Measurements from ENCODE around the gene DLGAP5.

Gene DLGAP5

GRCh38 chr14:55201219-55202101 is 10.1 kb upstream of the DLGAP5 start:
- no peak overlapping the region for H3K4me3 ChIP-seq (ENCODE audit: low read depth, low read length)
- DNase-seq (ENCODE audit: low read depth): no peak
- TF ChIP-seq, protein P1, sequence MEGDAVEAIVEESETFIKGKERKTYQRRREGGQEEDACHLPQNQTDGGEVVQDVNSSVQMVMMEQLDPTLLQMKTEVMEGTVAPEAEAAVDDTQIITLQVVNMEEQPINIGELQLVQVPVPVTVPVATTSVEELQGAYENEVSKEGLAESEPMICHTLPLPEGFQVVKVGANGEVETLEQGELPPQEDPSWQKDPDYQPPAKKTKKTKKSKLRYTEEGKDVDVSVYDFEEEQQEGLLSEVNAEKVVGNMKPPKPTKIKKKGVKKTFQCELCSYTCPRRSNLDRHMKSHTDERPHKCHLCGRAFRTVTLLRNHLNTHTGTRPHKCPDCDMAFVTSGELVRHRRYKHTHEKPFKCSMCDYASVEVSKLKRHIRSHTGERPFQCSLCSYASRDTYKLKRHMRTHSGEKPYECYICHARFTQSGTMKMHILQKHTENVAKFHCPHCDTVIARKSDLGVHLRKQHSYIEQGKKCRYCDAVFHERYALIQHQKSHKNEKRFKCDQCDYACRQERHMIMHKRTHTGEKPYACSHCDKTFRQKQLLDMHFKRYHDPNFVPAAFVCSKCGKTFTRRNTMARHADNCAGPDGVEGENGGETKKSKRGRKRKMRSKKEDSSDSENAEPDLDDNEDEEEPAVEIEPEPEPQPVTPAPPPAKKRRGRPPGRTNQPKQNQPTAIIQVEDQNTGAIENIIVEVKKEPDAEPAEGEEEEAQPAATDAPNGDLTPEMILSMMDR (IDR thresholded peaks at IDR 0.05; ENCODE audit: control insufficient read depth, extremely low read depth, insufficient read depth): no peak

GRCh38 chr14:55200651-55201050 is 9.3 kb upstream of the DLGAP5 start:
- DNase-seq (ENCODE audit: low read depth): no peak
- no peak overlapping the region for H3K4me3 ChIP-seq (ENCODE audit: low read depth, low read length)
- TF ChIP-seq, protein P1 (IDR thresholded peaks at IDR 0.05; ENCODE audit: control insufficient read depth, extremely low read depth, insufficient read depth): no peak

DNA sequence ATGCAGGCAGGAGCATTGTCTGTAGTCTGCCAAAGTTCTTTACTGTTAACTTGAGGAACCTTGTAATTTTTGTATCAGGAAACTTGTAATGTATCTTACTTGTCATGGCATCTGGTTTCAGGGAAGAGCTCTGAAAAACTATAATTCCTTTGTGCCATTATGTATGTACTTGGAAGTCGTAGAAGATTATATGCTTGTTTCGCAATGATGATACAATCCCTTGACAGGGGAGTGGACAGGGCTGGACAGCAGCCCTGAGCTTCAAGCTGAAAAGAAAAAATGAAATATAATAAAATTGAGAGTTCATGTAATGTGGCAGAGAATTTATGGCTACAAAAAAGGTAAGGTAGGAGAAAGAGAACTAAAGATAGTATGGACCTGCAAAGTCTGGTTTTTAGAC is 7.4 kb upstream of the DLGAP5 start:
- TF ChIP-seq, protein P1 (IDR thresholded peaks at IDR 0.05; ENCODE audit: control insufficient read depth, extremely low read depth, insufficient read depth): no peak
- DNase-seq (ENCODE audit: low read depth): no peak
- H3K4me3 ChIP-seq (ENCODE audit: low read depth, low read length): no peak overlapping the region

DNA sequence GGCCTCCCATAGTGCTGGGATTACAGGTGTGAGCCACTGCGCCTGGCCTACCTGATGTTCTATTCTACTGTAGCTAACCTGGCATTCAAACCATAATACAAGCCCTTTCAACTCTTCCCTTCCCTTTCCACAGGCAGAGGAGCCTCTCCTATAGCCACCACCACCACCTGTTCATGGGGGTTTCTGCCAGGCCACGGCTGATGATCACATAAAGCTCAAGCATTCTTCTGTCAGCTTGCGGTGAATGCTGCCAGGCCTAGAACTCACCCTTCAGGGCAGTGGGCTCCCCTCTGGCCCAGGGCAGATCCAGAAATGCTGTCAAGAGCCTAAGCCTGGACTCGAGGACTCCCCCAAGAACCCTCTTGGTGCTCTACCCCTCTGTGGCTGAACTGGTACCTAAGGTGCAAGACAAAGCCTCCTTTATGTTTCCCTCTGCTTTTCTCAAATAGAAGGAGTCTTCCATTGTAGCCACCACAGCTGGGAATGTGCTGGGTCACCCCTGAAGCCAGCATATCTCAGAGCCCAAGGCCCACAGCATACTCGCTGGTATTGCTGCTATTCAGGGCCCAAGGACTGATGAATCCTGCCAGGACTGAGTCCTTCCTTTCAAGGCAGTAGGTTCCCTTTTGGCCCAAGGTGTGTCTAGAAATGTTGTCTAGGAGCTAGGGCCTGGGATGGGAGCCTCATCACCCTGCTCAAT is 3.4 kb upstream of the DLGAP5 start:
- no peak overlapping the region for H3K4me3 ChIP-seq (ENCODE audit: low read depth, low read length)
- DNase-seq (ENCODE audit: low read depth): no peak
- TF ChIP-seq, protein P1 (IDR thresholded peaks at IDR 0.05; ENCODE audit: control insufficient read depth, extremely low read depth, insufficient read depth): no peak

DNA sequence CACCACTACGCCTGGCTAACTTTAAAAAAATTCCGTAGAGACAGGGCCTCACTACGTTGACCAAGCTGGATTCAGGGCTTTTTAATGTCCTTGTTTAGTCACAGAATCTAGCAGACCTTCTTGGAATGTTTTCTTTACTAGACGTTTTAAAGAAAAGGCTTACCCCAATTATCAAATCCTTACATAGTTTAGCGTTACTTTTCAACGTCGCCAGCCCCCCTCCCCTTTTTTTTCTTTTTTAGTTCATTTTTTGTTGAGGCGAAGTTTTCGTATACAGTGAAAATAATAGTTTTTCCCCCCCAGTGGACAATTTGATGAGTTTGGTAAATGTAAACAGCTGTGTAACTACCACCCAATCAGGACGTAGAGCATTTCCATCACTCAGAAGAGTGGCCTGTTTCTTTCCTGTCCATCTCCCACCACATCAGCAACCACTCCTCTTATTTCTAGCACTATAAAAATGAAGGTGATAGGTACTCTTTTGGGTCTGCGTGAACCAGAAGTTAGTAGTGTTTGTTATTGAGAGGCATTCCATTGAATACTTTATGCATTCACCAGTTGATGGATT is 753 bp upstream of the DLGAP5 start:
- TF ChIP-seq, protein P1 (IDR thresholded peaks at IDR 0.05; ENCODE audit: control insufficient read depth, extremely low read depth, insufficient read depth): no peak
- DNase-seq (ENCODE audit: low read depth): no peak
- H3K4me3 ChIP-seq (ENCODE audit: low read depth, low read length): peak overlapping the region; percentile 97

DNA sequence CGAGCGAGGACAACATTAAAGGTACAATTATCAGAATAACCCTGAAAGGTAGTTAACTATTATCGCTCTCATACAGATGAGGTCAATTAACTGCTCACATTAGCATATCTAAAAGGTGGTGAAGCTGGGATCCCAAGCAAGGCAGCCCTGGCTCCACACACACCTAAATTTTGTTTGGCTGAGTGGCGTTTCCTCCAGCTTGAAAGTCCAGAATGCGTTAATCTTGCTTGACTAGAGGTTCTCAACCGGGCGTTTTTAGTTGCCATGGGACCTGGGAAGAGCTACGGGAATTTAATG is 531 bp downstream of the DLGAP5 start:
- TF ChIP-seq, protein P1 (IDR thresholded peaks at IDR 0.05; ENCODE audit: control insufficient read depth, extremely low read depth, insufficient read depth): no peak
- DNase-seq (ENCODE audit: low read depth): no peak
- H3K4me3 ChIP-seq (ENCODE audit: low read depth, low read length): peak overlapping the region; percentile 97
